Panc1 (cell line): ENCODE results near the gene PLEKHH2. TPM values are rescaled to one million over a fixed set of nuclear protein-coding genes. Genes with fewer than 3 reads are reported as not detected.

Experiments
- ATAC-seq: fragments of 200-7000 bp; cut with Tn5 transposase; 2 replicates; pipeline ENCODE4 v1.9.1; 2020; ENCODE audit warnings: mild to moderate bottlenecking, moderate library complexity
- BruUV-seq: library from RNA; stranded (reverse); fragments of 400-500 nt; replicated peaks from 2 replicates; lab custom pipeline; 2021; lab: Mats Ljungman, UMichigan
- CTCF ChIA-PET: fragments of 300-600 bp; sonication (Branson Sonifier 250); formaldehyde crosslinking; loops from one replicate; lab custom pipeline; 2022; ENCODE audit warnings: antibody characterized with exemption; lab: Charles Lee
- POLR2A ChIA-PET: fragments of 300-600 bp; sonication (Branson Sonifier 250); formaldehyde crosslinking; loops from one replicate; lab custom pipeline; 2022; ENCODE audit warnings: antibody characterized with exemption; lab: Charles Lee
- DNase-seq: peaks from one replicate; pipeline ENCODE4 v3.0.0-alpha.2; 2010; ENCODE audit warnings: low read depth, low spot score
- H3K27ac ChIP-seq: 2 replicates; pipeline ENCODE4 v1.5.1; 2011; ENCODE audit warnings: mild to moderate bottlenecking, low read length, inconsistent platforms
- H3K27me3 ChIP-seq: fragments of 200-500 bp; sonication (Bioruptor generic); 2 replicates; pipeline ENCODE4 v1.6.0; 2014; ENCODE audit warnings: low read length, inconsistent platforms; ENCODE audit not compliant: control insufficient read depth, insufficient read depth
- H3K36me3 ChIP-seq: fragments of 200-500 bp; sonication (Bioruptor generic); 2 replicates; pipeline ENCODE4 v1.5.1; 2014; ENCODE audit warnings: inconsistent platforms, mild to moderate bottlenecking, low read length, moderate library complexity; ENCODE audit not compliant: control insufficient read depth, insufficient read depth
- H3K4me1 ChIP-seq: 2 replicates; pipeline ENCODE4 v1.5.1; 2011; ENCODE audit warnings: inconsistent platforms, mild to moderate bottlenecking, low read length, moderate library complexity; ENCODE audit not compliant: control insufficient read depth, insufficient read depth
- H3K4me3 ChIP-seq, 2 experiments: 2 replicates each; pipeline ENCODE4 v1.5.1; 2011 to 2012; ENCODE audit warnings: low read depth in 2 of 2, low read length in 2 of 2, mild to moderate bottlenecking in 2 of 2, inconsistent platforms in 1 of 2, moderate library complexity in 1 of 2
- H3K9me3 ChIP-seq: fragments of 200-500 bp; sonication (Bioruptor generic); 2 replicates; pipeline ENCODE4 v1.5.1; 2014; ENCODE audit warnings: low read depth, mild to moderate bottlenecking, inconsistent platforms, low read length, moderate library complexity; ENCODE audit not compliant: control insufficient read depth, insufficient read depth
- CTCF ChIP-seq: fragments of 450-650 bp; IDR thresholded peaks from 2 replicates; pipeline ENCODE4 v1.5.1; 2017; ENCODE audit warnings: mild to moderate bottlenecking
- POLR2AphosphoS5 ChIP-seq: IDR thresholded peaks from 2 replicates; pipeline ENCODE4 v1.6.1; 2012; ENCODE audit warnings: mild to moderate bottlenecking, low read depth, low read length, moderate library complexity
- SIN3A ChIP-seq: IDR thresholded peaks from 2 replicates; pipeline ENCODE4 v1.6.1; 2012; ENCODE audit warnings: low read depth, mild to moderate bottlenecking, low read length, moderate library complexity, borderline replicate concordance; ENCODE audit not compliant: insufficient read depth
- TCF7L2 ChIP-seq: IDR thresholded peaks from 2 replicates; pipeline ENCODE4 v1.6.1; 2011; ENCODE audit warnings: mild to moderate bottlenecking, low read depth, low read length, inconsistent platforms
- in situ Hi-C: cut with HindIII; loops from 2 replicates; pipeline ENCODE4 v1.10.0; 2016; ENCODE audit warnings: low sequenced_read_pairs, low pct_unique_long_range_greater_than_20kb
- intact Hi-C: fragments of 100-400 bp; cut with micrococcal nuclease; formaldehyde crosslinking; loops from one replicate; pipeline ENCODE4 v1.10.0; 2022; ENCODE audit not compliant: unreplicated experiment
- total RNA-seq: library from RNA; stranded (reverse); gene quantifications from one replicate; pipeline ENCODE4 v1.2.1, GENCODE V29; 2021; ENCODE audit not compliant: unreplicated experiment
- TF ChIP-seq, protein P1 (sequence below), 2 experiments: IDR thresholded peaks; 2 replicates each; pipeline ENCODE4 v1.6.1; 2011 to 2012; ENCODE audit warnings: low read depth in 2 of 2, control low read depth in 1 of 2, low read length in 1 of 2, mild to moderate bottlenecking in 1 of 2, moderate library complexity in 1 of 2; ENCODE audit not compliant: insufficient read depth in 1 of 2

Gene PLEKHH2
- total RNA-seq, 1 experiment from 2014 or later: 15.0 TPM

- POLR2A ChIA-PET: no interaction called here
- no TSS peak for BruUV-seq
- no peaks in the 10 kb centered on the region for H3K4me1 ChIP-seq
- no peak overlapping the region for H3K27ac ChIP-seq
- CTCF ChIA-PET: no interaction called here
- no peak for ATAC-seq
- no peaks in the 10 kb centered on the region for H3K9me3 ChIP-seq
- no peak for DNase-seq
- no peak overlapping the region for H3K4me3 ChIP-seq
- intact Hi-C loops (no loop called here), in situ Hi-C loops (no loop called here)
- H3K36me3 ChIP-seq: peaks cover 11% of the 10 kb centered on the region
- TF ChIP-seq CTCF (no peak), TCF7L2 (no peak), SIN3A (no peak), POLR2AphosphoS5 (no peak)
- TF ChIP-seq, protein P1, sequence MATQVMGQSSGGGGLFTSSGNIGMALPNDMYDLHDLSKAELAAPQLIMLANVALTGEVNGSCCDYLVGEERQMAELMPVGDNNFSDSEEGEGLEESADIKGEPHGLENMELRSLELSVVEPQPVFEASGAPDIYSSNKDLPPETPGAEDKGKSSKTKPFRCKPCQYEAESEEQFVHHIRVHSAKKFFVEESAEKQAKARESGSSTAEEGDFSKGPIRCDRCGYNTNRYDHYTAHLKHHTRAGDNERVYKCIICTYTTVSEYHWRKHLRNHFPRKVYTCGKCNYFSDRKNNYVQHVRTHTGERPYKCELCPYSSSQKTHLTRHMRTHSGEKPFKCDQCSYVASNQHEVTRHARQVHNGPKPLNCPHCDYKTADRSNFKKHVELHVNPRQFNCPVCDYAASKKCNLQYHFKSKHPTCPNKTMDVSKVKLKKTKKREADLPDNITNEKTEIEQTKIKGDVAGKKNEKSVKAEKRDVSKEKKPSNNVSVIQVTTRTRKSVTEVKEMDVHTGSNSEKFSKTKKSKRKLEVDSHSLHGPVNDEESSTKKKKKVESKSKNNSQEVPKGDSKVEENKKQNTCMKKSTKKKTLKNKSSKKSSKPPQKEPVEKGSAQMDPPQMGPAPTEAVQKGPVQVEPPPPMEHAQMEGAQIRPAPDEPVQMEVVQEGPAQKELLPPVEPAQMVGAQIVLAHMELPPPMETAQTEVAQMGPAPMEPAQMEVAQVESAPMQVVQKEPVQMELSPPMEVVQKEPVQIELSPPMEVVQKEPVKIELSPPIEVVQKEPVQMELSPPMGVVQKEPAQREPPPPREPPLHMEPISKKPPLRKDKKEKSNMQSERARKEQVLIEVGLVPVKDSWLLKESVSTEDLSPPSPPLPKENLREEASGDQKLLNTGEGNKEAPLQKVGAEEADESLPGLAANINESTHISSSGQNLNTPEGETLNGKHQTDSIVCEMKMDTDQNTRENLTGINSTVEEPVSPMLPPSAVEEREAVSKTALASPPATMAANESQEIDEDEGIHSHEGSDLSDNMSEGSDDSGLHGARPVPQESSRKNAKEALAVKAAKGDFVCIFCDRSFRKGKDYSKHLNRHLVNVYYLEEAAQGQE (IDR thresholded peaks at IDR 0.05; ENCODE audit: insufficient read depth in 1 of 2, low read depth in 2 of 2, low read length in 1 of 2): no peak
- H3K27me3 ChIP-seq: no peaks in the 10 kb centered on the region
Measured at GRCh38 chr2:43708178-43708577, 71.1 kb downstream of the PLEKHH2 start.

DNA sequence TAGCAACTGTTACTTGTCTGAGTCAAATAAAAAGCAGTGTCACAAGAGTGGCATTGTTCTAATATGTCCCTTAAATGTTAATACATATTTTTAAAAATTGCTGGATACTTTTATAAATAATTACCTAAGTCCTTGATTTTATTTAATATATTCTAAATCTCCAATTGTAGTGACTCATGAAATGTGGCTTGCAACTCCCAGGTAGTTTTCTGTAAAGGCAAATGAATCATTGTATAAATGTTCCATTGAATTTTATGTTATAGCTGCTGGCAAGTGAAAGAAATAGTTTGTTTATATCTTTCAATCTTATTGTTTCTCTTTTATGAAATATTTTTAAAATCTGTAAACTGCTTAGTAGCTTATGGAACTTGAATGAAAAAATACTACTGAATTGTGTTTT is 71.8 kb downstream of the PLEKHH2 start:
- ChIA-PET POLR2A (interaction anchor here (0.6 kb wide), 1 partner anchor 126 kb away, joined by 3 read pairs; no protein-coding TSS in a partner anchor), CTCF (no interaction called here)
- BruUV-seq: no TSS peak
- intact Hi-C loops: no loop called here
- H3K9me3 ChIP-seq: no peaks in the 10 kb centered on the region
- peaks cover 14% of the 10 kb centered on the region for H3K36me3 ChIP-seq
- H3K27ac ChIP-seq: no peak overlapping the region
- no peaks in the 10 kb centered on the region for H3K4me1 ChIP-seq
- in situ Hi-C loops: no loop called here
- H3K27me3 ChIP-seq: no peaks in the 10 kb centered on the region
- TF ChIP-seq, protein P1 (IDR thresholded peaks at IDR 0.05; ENCODE audit: insufficient read depth in 1 of 2, low read depth in 2 of 2, low read length in 1 of 2): no peak
- no peak overlapping the region for H3K4me3 ChIP-seq
- ATAC-seq: no peak
- DNase-seq: no peak
